ENCODE measurements around the gene MOXD1. TPM values are rescaled to one million over a fixed set of nuclear protein-coding genes. Genes with fewer than 3 reads are reported as not detected.

Gene MOXD1
- total RNA-seq, 1 donor, result 15.1 TPM

- DNase-seq (ENCODE audit: low read depth), result no peak
- TF ChIP-seq CTCF (IDR thresholded peaks at IDR 0.05; ENCODE audit: insufficient read depth, low read depth, low read length), result no peak
- peak overlapping the region; percentile 69 for H3K4me3 ChIP-seq (ENCODE audit: low read depth, low read length)
Observed at GRCh38 chr6:132401618-132402285, 477 bp upstream of the MOXD1 start.

- DNase-seq (ENCODE audit: low read depth), result peak; percentile 11
- TF ChIP-seq CTCF (IDR thresholded peaks at IDR 0.05; ENCODE audit: insufficient read depth, low read depth, low read length), result no peak
- H3K4me3 ChIP-seq (ENCODE audit: low read depth, low read length), result peak overlapping the region; percentile 69
Observed at GRCh38 chr6:132400555-132400882, 756 bp downstream of the MOXD1 start.

GRCh38 chr6:132399376-132400074 is 1.8 kb downstream of the MOXD1 start:
- peak; percentile 74 for DNase-seq (ENCODE audit: low read depth)
- H3K4me3 ChIP-seq (ENCODE audit: low read depth, low read length), result no peak overlapping the region
- no peak for TF ChIP-seq CTCF (IDR thresholded peaks at IDR 0.05; ENCODE audit: insufficient read depth, low read depth, low read length)

GRCh38 chr6:132395015-132395597 is 6.2 kb downstream of the MOXD1 start:
- no peak for TF ChIP-seq CTCF (IDR thresholded peaks at IDR 0.05; ENCODE audit: insufficient read depth, low read depth, low read length)
- no peak overlapping the region for H3K4me3 ChIP-seq (ENCODE audit: low read depth, low read length)
- DNase-seq (ENCODE audit: low read depth), result no peak

GRCh38 chr6:132392792-132393191 is 8.5 kb downstream of the MOXD1 start:
- TF ChIP-seq CTCF (IDR thresholded peaks at IDR 0.05; ENCODE audit: insufficient read depth, low read depth, low read length), result peak; percentile 27
- no peak overlapping the region for H3K4me3 ChIP-seq (ENCODE audit: low read depth, low read length)
- peak; percentile 21 for DNase-seq (ENCODE audit: low read depth)

- DNase-seq (ENCODE audit: low read depth), result no peak
- H3K4me3 ChIP-seq (ENCODE audit: low read depth, low read length), result no peak overlapping the region
- no peak for TF ChIP-seq CTCF (IDR thresholded peaks at IDR 0.05; ENCODE audit: insufficient read depth, low read depth, low read length)
Observed at GRCh38 chr6:132392270-132392646, 9.0 kb downstream of the MOXD1 start.

All from fibroblast of villous mesenchyme (primary cell).